ENCODE measurements around the gene DEFB112. TPM values are rescaled to one million over a fixed set of nuclear protein-coding genes. Genes with fewer than 3 reads are reported as not detected.
A peak's percentile ranks its signal among the peaks of the same experiment; 100 is the strongest.

DEFB112 gene
- total and polyA plus RNA-seq, 2 experiments from 2014 or later: not detected

GRCh38 chr6:50097966-50098640 lies 48.4 kb upstream of the DEFB112 start:
- Histone ChIP-seq H2AFZ (peak overlapping the region; percentile 45; the same call in 1 of the 2 replicates), H3K9me2 (ENCODE audit: insufficient read depth) (no peaks in the 10 kb centered on the region; the same call in 1 of the 2 replicates), H4K20me1 (replicated peaks; ENCODE audit: insufficient read depth) (no peaks in the 10 kb centered on the region), H3K27ac (ENCODE audit: low read depth) (no peak overlapping the region), H3K79me2 (replicated peaks; ENCODE audit: insufficient read depth) (no peaks in the 10 kb centered on the region), H3K4me1 (ENCODE audit: insufficient read depth) (no peaks in the 10 kb centered on the region), H3K4me3 (no peak overlapping the region), H3K4me2 (no peak overlapping the region), H3K36me3 (ENCODE audit: insufficient read depth) (no peaks in the 10 kb centered on the region), H3K27me3 (ENCODE audit: insufficient read depth) (no peaks in the 10 kb centered on the region), H3F3A (replicated peaks; ENCODE audit: low read depth) (no peaks in the 10 kb centered on the region)
- H3K4me1 Mint-ChIP-seq: no peaks in the 10 kb centered on the region; the same call in 2 of the 3 replicates
- H3K36me3 Mint-ChIP-seq (ENCODE audit: low read depth): no peaks in the 10 kb centered on the region
- H3K27ac Mint-ChIP-seq: no peak overlapping the region
- no peak for ATAC-seq
- H3K9me3 Mint-ChIP-seq: no peaks in the 10 kb centered on the region
- DNase-seq (ENCODE audit: low spot score): no peak
- no peak for TF ChIP-seq ZNF114 (CRISPR knock-in tag; IDR thresholded peaks at IDR 0.05)
- no peak for TF ChIP-seq POLR2AphosphoS5 (IDR thresholded peaks at IDR 0.05; ENCODE audit: low read depth)
- no peak for TF ChIP-seq NANOG (IDR thresholded peaks at IDR 0.05; ENCODE audit: borderline replicate concordance)
- TF ChIP-seq EZH2 (IDR thresholded peaks at IDR 0.05; ENCODE audit: low read depth, unreplicated experiment): no peak
- TF ChIP-seq CREB1 (CRISPR knock-in tag; IDR thresholded peaks at IDR 0.05; ENCODE audit: low read depth): no peak
- no peak for TF ChIP-seq REST (IDR thresholded peaks at IDR 0.05; ENCODE audit: unreplicated experiment)
- no peak for TF ChIP-seq EZH2phosphoT487 (IDR thresholded peaks at IDR 0.05; ENCODE audit: unreplicated experiment)
- TF ChIP-seq JUNB (IDR thresholded peaks at IDR 0.05; ENCODE audit: unreplicated experiment): no peak
- no peak for TF ChIP-seq ZNF462 (CRISPR knock-in tag; IDR thresholded peaks at IDR 0.05)
- no peak for TF ChIP-seq ETS1 (IDR thresholded peaks at IDR 0.05)
- H3K4me3 Mint-ChIP-seq: no peak overlapping the region
- no peaks in the 10 kb centered on the region for H3K27me3 Mint-ChIP-seq (ENCODE audit: insufficient read depth, low read depth, poor library complexity)

Measured in GM23338 (cell line).